Hematopoietic multipotent progenitor cell treated with erythropoietin and hydrocortisone succinate and interleukin-3 and kit ligand, for 4 days (in vitro differentiated cells): ENCODE data around the gene TMEM43.

Source experiments
- DNase-seq: peaks from one replicate; pipeline ENCODE4 v3.0.0-alpha.2; 2015

TMEM43 gene

DNA sequence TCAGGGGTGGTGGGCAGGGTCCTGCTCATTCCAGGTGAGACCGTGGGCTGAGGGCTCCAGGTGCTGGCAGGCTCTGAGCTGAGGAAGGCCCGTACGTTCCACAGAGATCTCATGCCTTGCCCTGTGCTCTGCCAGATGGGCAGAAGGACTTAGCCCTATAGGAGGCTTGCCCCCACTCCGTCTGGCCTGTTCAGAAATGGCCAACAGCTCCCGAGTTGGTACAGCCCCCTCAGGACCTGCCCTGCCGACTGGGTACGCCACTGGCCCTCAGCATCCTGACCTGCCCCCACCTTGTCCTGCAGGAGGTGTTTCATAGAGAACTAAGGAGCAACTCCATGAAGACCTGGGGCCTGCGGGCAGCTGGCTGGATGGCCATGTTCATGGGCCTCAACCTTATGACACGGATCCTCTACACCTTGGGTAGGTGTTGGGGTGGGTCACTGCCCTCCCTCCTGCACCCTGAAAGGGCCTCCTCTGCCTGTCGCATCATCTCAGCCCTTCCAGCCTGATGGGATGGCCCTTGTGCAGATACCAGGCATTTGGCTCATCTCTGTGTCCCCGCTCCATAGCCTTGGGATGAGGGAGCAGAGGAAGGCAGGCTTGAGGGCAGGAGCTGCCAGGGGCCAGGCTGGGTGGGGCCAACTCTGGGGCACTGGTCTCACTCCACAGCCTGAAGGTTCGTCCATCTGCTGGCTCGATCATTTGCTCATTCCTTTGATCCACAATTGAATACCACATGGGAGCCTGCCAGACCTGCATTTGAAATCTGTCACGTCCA lies 14.2 kb downstream of the TMEM43 start:
- DNase-seq: no peak

DNA sequence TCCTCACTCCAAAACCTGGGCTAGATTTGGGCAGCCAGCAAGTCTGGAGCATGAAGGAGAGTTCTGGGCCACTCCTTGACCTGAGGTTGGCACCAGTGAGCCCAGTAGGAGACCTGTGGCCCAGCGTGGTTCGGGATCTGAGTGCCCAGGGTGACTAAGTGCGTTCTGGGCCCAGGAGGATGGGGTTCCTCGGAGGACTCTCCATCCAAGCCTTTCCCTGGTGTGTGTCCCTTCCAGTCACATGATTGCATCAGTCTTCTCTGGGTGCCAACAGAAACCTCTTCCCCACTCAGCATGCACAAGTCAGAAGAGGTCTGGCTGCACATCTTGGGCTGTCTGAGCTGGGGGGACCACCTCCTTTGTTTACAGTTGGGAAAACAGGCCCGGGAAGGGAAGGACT lies 14.9 kb downstream of the TMEM43 start:
- no peak for DNase-seq

DNA sequence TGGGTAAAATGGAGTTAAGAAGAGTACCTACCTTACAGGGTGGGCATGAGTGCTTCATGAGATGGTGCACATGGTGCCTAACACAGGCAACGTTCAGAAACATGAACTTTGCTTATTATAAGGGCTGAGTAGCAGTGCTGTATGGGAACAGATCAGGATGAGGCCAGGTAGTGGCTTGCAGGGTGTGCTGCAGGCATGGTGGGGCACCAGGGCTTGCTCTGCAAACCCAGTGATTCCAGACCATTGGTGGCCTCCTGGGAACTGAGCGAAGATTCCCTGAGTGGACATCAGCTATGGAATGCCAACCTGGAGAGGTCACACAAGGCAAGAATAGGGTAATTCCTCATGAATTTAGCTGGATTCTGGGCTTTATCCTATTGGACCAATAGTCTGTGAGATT lies 15.8 kb downstream of the TMEM43 start:
- DNase-seq: no peak

DNA sequence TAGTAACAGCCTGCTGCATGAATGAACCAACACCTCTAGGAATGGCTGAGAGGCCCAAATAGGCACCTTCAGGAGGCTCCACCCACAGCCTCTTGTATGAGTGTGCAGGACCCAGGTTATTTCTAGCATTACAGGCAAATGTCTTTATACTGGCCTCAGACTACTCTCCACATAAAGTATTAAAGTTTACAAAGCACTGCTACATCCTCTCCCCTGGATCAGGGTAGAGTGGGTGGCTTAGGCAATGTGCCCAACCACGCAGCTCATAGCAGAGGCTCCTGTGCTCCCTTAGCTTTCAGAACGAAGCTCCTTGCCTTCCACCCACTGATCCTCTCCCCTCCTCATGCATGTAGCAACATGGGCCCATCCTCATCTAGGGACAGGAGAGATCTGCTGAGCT lies 16.3 kb downstream of the TMEM43 start:
- no peak for DNase-seq

DNA sequence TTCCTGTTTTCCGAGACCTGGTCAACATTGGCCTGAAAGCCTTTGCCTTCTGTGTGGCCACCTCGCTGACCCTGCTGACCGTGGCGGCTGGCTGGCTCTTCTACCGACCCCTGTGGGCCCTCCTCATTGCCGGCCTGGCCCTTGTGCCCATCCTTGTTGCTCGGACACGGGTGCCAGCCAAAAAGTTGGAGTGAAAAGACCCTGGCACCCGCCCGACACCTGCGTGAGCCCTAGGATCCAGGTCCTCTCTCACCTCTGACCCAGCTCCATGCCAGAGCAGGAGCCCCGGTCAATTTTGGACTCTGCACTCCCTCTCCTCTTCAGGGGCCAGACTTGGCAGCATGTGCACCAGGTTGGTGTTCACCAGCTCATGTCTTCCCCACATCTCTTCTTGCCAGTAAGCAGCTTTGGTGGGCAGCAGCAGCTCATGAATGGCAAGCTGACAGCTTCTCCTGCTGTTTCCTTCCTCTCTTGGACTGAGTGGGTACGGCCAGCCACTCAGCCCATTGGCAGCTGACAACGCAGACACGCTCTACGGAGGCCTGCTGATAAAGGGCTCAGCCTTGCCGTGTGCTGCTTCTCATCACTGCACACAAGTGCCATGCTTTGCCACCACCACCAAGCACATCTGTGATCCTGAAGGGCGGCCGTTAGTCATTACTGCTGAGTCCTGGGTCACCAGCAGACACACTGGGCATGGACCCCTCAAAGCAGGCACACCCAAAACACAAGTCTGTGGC lies 16.9 kb downstream of the TMEM43 start:
- DNase-seq: peak; percentile 69

DNA sequence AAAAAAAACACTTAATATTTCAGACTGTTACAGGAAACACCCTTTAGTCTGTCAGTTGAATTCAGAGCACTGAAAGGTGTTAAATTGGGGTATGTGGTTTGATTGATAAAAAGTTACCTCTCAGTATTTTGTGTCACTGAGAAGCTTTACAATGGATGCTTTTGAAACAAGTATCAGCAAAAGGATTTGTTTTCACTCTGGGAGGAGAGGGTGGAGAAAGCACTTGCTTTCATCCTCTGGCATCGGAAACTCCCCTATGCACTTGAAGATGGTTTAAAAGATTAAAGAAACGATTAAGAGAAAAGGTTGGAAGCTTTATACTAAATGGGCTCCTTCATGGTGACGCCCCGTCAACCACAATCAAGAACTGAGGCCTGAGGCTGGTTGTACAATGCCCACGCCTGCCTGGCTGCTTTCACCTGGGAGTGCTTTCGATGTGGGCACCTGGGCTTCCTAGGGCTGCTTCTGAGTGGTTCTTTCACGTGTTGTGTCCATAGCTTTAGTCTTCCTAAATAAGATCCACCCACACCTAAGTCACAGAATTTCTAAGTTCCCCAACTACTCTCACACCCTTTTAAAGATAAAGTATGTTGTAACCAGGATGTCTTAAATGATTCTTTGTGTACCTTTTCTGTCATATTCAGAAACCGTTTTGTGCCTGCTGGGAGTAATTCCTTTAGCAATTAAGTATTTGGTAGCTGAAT lies 17.9 kb downstream of the TMEM43 start:
- no peak for DNase-seq

DNA sequence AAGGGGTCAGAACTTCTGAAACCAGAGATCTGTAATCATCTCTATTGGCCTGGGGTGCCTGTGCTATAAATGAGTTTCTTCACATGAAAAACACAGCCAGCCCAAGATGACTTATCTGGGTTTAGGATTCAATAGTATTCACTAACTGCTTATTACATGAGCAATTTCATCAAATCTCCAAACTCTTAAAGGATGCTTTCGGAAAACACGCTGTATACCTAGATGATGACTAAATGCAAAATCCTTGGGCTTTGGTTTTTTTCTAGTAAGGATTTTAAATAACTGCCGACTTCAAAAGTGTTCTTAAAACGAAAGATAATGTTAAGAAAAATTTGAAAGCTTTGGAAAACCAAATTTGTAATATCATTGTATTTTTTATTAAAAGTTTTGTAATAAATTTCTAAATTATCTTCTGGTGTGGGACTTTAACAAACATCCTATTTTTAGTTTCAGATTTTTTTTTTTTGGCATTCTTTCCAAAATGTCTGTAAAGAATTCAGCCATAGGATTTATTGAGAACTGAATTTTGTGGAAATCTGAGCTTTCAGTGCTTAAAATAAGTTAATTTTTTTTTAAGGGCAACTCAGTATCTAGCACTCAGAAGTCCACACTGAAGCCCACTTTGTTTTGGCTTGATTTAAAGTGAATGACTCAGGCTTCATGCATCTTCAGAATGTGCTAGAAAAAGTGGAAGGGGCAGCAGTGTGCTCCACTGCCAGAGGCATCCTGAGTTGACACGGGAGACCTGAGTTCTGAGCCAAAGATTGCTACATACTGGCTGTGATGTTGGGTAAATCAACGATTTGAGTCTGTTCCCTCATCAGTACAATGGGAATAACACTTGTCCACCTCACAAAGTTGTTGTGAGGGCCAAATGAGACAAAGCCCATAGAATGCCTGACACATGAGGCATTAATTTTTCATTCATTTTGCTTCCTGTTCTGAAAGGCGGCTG lies 18.7 kb downstream of the TMEM43 start:
- peak; percentile 24 for DNase-seq

DNA sequence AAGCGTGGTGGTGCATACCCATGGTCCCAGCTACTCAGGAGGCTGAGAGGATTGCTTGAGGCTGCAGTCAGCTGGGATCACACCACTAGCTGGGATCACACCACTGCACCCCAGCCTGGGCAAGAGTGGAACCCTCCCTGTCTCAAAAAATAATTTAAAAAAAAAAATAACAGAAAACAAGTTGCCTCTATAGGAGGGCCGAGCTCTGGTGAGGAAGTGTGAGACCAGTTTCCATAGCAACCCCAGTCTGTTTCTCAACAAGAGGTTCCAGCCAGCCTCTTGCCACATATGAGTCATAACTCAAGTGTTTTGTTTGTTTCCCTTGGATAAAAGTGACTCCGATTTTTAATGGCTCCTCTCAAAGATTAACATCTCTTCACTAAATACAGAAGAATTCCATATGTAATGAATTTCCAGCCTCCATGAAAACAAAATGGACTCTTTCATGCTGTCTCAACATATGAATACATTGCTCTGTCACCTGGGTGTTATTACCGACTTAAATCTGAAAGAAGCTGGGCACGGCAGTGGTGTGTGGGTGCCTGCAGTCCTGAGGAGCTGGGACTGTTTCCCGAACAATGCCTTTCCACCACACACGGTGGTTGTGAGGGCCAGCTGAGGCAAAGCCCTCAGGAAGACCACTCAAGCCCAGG lies 19.7 kb downstream of the TMEM43 start:
- peak; percentile 97 for DNase-seq

DNA sequence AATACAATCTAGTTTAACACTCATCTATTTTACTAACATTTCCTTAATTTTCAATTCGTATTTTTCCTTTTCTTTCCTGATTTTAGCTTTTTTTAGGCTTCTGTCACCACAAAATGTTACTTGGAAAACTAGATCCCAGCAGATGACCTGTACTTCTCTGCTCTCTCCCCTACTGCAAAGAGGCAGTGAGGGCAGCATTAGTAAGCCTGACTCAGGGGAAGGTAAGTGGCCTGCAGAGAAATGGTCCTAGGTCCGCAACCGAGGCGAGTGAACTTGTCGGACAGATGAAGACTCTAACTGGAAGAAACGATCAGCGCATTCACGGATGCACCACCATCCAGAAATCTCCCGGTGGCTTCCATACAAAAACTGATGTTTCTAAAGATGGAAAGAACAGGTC lies 20.4 kb downstream of the TMEM43 start:
- DNase-seq: no peak

DNA sequence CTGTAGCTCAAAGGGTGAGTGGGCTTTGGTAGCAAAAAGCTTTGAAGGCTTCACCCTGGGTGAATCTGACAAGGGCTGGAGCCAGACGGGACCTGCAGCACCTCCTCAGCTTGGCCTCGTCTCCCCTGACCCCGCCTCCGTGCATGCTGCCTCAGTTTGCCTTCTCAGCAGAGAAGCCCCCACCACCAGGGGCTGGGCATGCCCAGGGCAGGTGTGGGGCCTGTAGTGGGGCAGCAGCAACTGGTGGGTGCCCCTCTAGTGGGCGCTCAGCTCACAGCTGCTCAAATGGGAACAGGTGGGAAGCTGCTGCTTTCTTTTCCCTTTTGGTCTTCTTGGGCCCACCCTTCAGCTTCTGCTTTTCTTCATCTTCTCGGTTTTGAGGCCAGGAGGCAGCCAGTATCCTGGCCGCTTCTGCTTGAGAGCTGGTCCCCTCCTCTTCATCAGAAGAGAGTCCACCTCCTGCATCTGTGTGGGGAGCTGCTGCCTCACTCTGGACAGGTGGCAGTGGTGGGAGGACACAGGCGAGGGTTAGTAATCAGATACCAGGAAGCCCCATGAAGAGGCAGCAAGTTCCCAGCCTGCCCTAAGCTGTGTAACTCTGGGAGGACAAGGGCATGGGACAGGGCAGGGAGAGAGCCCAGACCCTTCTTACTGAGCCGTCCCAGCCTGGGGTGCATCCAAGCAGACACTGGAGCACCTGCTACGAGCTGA lies 21.0 kb downstream of the TMEM43 start:
- no peak for DNase-seq

DNA sequence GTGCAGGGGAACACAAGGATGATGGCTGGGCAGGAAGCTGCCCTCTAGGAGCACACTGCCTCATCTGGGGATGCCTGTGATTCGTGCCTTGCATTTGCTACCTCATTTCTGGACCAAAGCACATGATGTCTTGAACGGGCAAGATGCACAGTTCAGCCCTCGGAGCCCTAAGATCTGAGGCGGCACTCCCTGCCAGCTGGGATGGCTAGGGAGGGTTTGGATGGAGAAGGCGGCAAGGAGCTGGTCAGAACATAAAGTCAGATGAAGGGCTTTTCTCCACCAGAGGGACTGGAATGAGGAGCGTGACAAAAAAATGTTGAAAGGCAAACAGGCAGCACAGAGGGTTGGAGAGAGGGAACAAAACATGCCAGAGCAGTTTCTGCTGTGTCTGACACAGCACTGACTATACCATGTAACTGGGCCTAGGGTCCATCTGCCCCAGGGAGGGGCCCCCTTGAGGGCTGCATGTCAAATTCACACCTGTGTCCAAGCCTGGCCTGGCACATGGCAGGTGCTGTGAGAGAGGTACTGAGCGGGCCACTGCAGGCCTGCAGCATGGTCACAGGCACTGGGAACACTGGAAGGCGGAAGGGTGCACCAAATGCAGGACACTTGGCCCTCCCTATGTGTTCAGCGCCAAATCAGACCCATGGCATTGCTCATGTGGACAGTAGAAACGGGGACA lies 21.7 kb downstream of the TMEM43 start:
- no peak for DNase-seq

DNA sequence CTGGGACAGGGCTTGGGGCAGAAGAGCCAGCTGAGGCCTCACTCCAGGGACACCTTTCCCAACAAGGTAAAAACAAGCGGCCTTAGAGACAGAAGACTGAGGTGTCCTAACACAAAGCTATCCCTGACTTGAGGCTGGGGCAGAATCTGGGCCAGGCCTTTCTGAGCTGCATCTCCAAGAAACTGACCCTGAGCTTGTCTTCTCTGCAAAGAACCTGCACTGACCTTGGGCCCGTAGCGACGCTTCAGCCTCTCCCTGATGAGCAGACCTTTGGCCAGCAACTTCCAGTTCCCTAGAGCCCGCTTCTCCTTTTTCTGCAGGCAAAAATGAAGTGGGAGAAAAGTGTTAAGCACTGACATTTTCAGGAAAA lies 22.2 kb downstream of the TMEM43 start:
- no peak for DNase-seq

DNA sequence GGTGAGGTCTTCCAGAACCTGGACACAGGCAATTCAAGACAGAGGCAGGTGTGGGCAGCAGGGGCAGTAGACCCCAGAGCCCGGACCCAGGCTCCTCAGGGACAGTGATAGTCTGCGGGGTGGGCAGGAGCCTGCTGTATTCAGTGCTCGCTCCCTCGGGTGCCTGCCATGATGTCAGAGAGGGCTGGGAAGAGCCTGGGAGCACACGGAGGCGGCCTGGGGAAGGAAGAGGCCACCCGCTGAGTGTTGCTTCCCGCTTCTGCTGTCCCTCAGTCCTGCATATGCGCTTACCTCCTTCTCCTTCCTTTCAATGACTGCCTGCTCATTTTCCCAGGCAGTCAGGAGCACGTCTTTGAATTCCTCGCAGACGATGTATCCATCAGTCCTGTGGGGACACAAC lies 22.8 kb downstream of the TMEM43 start:
- DNase-seq: no peak

DNA sequence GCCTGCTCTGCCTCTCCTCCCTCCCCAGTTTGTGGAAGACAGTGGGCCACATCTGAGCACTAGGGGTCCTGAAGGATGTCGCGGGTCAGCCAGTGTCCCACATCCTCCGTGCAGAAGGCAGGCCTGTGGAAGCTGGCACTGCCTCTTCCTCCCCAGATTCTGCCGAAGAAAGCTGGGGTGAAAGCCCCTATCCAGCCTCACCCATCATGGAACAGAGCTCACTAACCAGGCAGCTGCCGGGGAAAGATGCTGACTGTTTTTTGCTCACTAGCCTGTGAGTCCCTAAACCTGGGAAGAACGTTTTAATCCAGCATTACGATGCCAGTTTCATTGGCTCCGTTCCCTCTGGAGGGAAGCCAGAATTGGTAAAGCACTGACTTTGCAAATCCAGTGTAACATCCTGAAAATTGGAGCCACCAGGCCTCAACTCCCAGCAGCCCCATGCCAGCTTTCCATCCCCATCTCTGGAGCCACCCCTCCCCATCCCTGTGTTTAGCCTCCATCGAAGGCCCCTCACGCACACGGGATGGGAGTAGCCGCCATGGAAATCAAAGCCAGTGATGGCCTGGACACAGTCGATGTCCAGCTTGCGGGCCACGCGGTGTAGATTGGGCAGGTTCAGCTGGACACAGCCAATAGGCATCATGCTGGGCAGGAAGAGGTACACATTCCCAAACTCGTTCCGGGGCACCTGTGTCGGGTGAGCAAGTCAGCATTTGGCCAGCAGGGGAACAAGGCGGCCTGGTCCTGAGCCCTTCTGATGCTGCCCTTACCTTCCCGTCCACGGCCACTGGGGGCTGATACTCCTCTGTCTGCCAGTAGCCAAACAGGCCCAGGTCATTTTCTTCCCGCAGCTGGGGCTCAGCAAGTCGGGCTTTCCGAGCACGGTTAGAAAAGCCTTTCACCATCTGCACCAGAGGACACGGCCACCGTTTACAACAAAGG lies 23.5 kb downstream of the TMEM43 start:
- DNase-seq: peak; percentile 23

DNA sequence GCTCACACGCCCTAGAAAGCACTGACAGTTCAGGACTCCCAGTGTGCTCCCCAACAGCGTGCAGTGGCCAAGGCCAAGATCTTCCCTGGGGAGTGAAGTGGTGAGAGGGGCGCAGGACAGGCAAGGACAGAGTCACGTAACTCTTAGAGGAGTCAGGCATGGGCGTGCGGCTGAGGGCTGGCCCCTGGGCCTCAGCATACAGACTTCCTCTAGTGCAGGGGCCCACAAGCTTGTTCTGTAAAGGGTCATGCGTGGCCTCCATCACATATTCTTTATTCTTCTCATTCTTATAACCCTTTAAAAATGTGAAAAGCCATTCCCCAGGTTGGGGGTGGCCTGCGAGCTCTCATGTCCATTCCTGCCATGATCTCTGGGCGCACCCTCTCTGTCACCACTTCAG lies 25.2 kb downstream of the TMEM43 start:
- no peak for DNase-seq

DNA sequence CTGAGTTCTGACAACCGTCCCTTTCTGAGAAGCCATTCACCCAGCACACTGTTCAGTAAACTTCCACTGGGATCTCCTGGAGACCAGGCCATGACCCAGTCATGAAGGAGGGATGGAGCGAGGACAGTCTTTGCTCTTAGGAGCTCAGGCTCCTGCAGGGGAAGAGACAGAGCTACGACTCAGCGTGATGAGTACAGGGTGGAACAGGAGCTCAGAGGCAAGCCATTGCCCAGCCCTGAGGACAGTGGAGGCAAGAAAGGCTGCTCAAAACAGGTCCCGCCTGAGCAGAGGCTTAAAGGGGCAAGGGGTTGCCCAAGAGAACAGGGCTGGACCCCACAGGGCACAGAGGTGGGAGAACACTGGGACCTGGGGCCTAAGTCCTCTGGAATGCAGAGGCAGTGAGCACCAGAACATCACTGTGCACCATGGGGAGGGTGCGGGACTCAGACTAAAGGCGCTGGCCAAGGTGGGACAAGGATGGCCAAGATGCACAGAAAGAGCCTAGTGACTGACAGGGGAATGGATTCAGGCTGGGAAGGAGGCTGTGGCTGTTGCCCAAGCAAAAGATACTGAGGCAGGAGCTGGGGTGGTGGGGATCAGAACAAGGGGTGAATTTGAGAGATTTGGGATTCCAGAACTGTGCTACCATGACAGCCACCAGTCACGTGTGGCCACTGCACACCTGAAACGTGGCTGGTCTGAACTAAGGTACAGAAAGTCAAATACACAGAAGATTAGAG lies 25.8 kb downstream of the TMEM43 start:
- no peak for DNase-seq

DNA sequence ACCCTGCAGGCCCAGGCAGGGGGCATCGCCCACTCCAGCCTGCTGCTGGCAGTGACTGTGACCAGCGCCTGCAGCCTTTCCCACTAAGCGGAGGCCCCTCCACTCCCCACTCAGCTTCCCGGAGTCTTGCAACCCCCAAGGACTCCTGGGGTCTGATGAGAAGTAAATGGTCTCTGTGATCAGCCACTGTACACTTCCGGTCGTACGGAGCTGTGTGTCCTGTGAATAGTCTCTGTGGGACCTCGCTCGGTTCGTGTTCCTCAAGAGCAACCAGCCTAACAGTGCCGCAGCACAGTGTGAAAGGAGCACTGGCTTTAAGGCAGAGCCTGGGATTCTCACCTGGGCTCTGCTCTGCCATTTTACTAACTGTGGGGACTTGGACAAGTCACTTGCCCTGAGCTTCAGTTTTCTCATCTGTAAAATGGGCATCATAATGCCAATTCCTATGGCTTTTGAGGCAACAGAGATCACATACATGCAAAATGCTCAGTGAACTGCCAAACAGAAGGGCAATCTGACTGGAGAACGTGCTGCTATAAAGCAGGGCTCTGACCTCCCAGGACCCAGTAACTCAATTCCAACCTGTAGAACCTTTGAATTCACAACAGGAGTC lies 26.7 kb downstream of the TMEM43 start:
- DNase-seq: no peak

DNA sequence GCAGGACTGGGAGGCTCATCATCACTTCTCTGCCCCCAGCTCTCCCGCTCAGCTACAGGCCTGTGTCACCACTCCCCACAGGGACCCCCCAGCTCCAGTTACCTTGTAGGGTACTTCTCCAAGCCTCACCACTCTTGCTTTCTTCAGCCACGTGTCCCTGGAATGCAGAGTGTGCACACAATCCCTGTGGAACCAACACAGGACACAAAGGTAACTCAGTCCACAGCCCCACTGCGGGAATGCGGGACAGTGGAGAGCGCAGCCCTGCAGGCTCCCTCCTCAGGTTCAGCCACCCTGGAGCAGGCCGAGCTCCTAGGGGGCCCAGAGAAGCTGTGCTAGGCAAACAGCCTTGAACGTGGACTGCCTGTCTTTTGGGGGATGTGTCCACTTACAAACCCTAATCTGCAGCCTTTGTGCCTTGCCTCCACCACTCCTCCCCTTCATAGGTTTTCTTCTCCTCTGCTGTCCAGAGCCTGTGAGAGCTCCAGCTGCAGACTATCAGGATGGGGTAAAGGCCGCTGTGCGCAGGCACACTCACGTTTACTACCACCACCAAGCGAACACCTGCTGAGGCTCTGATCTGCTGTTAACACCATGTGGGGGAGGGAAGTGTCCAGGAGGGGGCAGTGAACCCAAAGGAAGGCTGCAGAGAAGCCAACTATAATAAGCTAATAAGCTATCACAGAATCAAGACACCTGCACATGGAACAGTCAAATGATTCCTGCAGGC lies 27.5 kb downstream of the TMEM43 start:
- DNase-seq: peak; percentile 61
